Activated gamma-delta T cell treated with Interleukin-2 at 50 U/mL for 16 hours (primary cell): ENCODE data around the gene CALN1.
"Not testable (repeated sequence)": the region's sequence is repeated elsewhere in the genome, so short reads cannot be mapped to it uniquely, and the experiment has no call there.

Experiments used
- DNase-seq: peaks from one replicate; pipeline ENCODE4 v3.0.0-alpha.2; 2020

Gene CALN1

GRCh38 chr7:72265071-72265904 lies 146.8 kb downstream of the CALN1 start:
- DNase-seq = no peak

- DNase-seq = no peak
These were observed 151.7 kb downstream of the CALN1 start for GRCh38 chr7:72260406-72260805.

GRCh38 chr7:72258074-72258473 lies 154.1 kb downstream of the CALN1 start:
- DNase-seq = no peak

- no peak for DNase-seq
These were observed 157.7 kb downstream of the CALN1 start for GRCh38 chr7:72254455-72254854.

GRCh38 chr7:72249106-72249505 lies 163.0 kb downstream of the CALN1 start:
- no peak for DNase-seq

- no peak for DNase-seq
These were observed 167.2 kb downstream of the CALN1 start for GRCh38 chr7:72244826-72245398.

- no peak for DNase-seq
These were observed 168.8 kb downstream of the CALN1 start for GRCh38 chr7:72243329-72243728.

GRCh38 chr7:72235351-72235750 lies 176.8 kb downstream of the CALN1 start:
- no peak for DNase-seq

GRCh38 chr7:72234086-72234485 lies 178.1 kb downstream of the CALN1 start:
- no peak for DNase-seq

GRCh38 chr7:72230281-72230680 lies 181.9 kb downstream of the CALN1 start:
- no peak for DNase-seq

- DNase-seq = no peak
These were observed 188.8 kb downstream of the CALN1 start for GRCh38 chr7:72223351-72223750.

- DNase-seq = no peak
These were observed 190.0 kb downstream of the CALN1 start for GRCh38 chr7:72222136-72222535.

- DNase-seq = no peak
These were observed 192.6 kb downstream of the CALN1 start for GRCh38 chr7:72219500-72219899.

GRCh38 chr7:72217151-72217550 lies 195.0 kb downstream of the CALN1 start:
- DNase-seq = no peak

- DNase-seq = no peak
These were observed 198.4 kb downstream of the CALN1 start for GRCh38 chr7:72213769-72214168.

GRCh38 chr7:72213081-72213480 lies 199.1 kb downstream of the CALN1 start:
- no peak for DNase-seq

GRCh38 chr7:72211175-72211574 lies 201.0 kb downstream of the CALN1 start:
- DNase-seq = no peak

- not testable (repeated sequence) for DNase-seq
These were observed 203.1 kb downstream of the CALN1 start for GRCh38 chr7:72209006-72209405.

- DNase-seq = no peak
These were observed 216.0 kb downstream of the CALN1 start for GRCh38 chr7:72196176-72196575.

- DNase-seq = no peak
These were observed 221.2 kb downstream of the CALN1 start for GRCh38 chr7:72190919-72191318.

- no peak for DNase-seq
These were observed 222.0 kb downstream of the CALN1 start for GRCh38 chr7:72190146-72190545.

- DNase-seq = no peak
These were observed 225.0 kb downstream of the CALN1 start for GRCh38 chr7:72187179-72187578.

- DNase-seq = no peak
These were observed 228.3 kb downstream of the CALN1 start for GRCh38 chr7:72183835-72184234.

- DNase-seq = no peak
These were observed 230.1 kb downstream of the CALN1 start for GRCh38 chr7:72182036-72182435.

- DNase-seq = no peak
These were observed 235.3 kb downstream of the CALN1 start for GRCh38 chr7:72176875-72177274.
